Stimulated activated CD8-positive, alpha-beta memory T cell treated with anti-CD3 and anti-CD28 coated beads, Interleukin-7, amount 100 ng/mL, for 4 hours (primary cell): Measurements from ENCODE around the gene IQSEC2.

Source experiments
- DNase-seq, 2 donors: peaks; one replicate each; pipeline ENCODE4 v3.0.0-alpha.2; 2020; ENCODE audit warnings: low read depth in 2 of 2

IQSEC2 gene

DNA sequence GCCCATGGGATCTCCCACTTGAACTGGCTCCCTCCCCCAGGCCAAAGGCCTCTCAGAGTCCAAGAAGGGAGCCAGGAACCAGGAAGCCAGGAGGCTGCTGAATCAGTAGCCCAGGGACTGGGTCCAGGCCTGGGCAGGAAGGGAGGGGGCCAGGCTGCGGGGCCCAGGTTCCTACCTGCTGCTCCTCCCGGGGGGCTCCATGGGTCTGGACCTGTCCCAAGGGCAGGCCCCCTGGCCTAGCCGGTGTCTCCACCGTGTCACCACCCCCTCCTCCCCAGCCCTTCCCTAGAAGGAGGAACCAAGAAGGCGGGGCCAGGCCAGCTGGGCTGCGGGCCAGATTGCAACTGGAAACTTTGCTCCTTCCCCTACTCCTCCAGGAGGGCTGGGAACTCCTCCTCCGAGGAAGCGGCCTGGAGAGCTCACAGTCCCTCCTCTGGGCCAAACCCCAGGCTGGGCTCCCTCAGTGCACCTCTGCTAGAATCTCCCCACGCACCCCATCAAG is at the start of gene IQSEC2:
Gene IQSEC2 (minus strand): TSS at position 264 of the 502 bp plus-strand sequence.
- no peak for DNase-seq

DNA sequence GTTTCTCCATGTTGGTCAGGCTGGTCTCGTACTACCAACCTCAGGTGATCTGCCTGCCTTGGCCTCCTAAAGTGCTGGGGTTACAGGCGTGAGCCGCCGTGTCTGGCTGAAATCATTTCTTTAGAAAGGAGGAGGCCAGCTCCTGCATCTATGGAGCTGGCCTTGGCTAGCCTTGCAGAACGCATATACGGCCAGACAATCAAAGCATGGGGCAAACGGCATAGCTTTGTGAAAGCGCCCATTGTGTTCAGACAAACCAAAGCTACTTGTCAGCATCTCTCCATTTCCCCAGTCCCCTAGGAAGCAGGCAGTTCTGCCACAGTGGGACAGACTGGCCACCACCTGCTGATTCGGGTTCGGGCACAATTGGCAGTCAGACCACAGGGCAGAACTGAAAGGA is 48.9 kb upstream of the IQSEC2 start:
- DNase-seq: no peak

DNA sequence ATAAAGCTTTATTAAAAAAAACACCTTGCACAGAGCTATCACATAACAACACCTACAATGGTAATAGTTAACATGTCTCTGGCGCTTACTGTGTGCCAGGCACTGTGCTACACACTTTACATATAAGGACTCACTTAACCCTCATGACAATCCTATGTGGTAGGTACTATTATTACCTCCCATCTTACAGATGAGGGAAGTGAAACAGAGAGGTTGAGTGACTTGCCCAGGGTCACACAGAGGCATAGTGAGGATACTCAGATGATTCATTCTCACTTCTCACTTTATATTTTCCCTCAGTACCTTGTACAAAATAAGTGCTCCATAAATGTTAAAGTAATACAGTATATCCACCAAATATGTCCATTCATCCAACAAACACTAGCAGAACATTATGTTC is 43.4 kb upstream of the IQSEC2 start:
- no peak for DNase-seq

DNA sequence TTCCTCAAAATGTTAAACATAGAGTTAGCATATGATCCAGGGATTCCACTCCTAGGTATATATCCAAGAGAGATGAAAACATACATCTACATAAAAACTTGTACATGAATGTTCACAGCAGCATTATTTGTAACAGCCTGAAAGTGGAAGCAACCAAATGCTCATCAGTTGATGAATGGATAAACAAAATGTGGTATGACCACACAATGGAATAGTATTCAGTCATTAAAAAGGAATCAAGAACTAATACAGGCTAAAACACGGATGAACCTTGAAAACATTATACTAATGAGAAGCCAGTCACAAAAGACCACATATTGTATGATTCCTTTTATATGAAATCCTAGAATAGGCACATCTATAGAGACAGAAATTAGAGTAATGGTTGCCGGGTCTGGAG is 42.7 kb upstream of the IQSEC2 start:
- no peak for DNase-seq

DNA sequence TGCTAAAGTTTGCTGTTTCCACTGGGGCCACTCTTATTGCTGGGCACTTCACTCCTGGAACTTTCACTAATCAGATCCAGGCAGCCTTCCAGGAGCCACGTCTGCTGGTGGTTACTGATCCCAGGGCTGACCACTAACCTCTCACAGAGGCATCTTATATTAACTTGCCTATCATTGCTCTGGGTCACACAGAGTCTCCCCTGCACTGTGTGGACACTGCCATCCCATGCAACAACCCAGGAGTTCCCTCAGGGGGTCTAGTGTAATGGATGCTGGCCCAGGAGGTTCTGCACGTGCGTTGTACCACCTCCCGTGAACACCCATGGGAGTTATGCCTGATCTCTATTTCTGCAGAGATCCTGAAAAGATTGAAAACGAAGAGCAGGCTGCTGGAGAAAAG is 41.8 kb upstream of the IQSEC2 start:
- no peak for DNase-seq

DNA sequence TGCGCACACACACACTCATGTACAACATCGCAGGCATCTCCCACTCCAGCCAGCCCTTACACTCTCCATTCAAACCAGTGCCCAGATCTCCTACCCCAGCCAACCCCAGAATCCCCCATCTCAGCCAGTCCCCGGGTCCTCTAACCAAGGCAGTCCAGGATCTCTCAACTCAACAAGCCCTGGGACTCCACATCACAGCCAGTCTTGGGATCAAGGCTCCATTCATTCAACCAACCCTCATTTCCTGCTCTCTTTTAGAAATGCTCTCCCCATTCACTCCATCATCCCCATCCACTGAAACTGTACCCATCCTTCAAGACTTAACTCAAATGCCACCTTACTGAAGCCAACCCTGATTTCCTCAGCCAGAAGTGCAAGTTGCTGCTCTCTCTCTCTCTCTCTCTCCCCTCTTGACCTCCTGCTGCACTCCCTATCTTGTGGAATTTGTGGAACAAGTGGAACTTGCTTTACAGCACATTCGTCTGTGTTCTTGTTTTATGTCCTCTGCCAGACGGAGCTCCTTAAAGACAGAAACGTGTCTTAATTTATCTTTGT is 40.6 kb upstream of the IQSEC2 start:
- no peak for DNase-seq

DNA sequence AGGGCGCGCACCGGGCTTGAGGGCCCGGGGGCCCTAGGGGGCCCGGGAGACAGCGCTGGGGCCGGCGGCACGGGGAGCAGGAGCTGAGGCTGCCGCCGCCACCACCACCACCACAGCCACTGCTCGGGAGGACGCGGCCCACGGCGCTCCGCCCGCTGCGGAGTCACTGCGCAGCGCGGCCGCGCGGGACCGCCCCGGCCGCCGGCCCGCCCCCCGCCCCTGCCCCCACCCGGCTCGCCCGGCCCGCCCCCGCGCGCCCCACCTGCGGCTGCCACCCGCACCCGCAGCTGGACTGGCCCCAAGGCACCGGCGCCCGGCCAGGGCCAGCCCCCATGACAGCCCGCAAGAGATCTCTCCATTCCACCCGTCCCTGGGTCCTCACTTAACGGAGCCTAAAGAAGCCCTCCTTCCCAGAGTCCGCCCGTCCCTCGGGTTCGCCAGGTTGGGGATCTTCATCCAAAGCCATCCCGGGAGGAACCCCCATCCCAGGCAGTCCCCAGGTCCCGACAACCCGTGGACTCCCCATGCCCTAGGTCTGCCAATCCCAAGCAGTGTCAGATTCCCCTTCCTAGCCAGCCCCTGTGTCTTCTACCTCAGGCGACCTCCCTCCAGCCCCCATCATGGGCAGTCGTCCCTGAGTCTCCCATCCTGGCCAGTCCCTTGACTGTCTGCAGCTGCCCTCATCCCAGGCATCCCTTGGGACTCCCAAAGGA is 40.0 kb upstream of the IQSEC2 start:
- no peak for DNase-seq

DNA sequence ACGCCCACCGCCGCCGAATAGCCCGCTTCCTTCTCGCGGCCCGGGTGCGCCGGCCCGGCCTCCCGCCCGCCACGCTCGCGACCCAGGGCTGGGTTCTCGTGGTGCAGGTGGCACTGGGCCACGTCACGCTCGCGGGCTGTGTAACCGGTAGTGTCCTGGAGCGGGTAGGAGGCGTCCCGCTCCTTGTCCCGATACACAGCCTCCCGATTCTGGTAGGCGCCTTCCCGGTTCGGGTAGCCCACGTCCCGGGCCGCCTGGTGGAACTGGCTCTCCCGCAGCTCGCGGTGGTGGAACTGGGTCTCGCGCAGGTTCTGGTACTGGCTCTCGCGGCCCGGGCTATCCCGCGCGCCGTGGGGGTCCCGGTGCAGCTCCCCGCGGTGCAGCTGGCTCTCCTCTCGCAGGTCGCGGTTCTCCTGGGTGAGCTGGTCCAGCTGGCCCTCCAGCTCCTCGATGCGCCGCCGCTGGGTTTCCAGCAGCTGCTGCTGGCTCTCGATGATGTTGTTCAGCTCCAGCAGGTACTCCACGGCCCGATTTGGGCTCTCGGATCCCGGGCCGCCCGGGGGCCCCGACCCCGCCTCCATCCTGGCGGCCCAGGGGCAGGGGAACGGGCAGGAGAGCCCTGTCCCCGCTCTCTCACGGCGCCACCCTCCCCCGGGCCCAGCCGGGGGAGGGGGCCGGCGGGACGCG is 39.3 kb upstream of the IQSEC2 start:
- peak in 1 of 2 donors; percentile 2 for DNase-seq

DNA sequence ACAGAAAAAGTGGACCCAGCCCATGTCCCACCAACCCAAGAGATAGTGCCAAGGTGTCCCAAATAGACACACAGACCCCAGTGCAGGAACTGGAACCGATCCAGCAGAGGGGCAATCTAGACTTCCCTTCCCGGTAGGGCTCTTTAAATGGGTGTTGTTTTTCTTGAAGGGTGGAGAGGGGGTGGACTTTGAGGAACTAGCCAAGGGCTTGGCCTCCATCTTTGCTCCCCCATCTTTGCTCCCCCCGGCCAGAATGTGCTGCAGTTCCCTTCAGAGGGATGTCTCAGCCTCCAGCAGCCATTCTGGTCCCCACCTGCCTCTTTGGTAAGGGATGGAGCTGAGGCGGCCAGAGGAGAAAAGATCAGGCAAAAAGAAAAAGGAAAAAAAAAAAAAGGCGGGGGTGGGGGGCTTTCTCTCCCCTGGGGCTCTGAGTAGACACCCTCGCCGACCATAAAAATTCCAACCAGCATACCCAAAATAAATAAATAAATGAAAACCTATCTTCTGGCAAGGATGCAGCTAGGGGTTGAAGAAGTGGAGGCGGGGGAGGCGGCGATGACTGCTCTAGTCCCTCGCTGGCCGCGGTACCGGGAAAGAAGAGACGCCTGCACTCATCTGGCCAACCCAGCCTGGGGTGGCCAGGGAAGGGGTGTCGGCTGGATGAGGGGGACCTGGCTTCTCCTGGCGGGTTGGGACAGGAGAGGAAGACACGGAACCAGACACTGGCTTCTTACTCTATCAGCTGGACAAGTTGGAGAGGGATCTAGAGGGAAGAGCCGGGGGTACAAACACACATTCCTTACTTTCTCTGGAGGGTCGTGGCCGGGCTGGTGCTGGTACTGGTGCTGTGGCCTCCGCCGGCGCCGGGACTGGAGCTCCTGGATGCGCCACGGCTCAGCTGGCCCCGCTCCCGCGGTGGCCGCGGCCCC is 38.5 kb upstream of the IQSEC2 start:
- DNase-seq: no peak

DNA sequence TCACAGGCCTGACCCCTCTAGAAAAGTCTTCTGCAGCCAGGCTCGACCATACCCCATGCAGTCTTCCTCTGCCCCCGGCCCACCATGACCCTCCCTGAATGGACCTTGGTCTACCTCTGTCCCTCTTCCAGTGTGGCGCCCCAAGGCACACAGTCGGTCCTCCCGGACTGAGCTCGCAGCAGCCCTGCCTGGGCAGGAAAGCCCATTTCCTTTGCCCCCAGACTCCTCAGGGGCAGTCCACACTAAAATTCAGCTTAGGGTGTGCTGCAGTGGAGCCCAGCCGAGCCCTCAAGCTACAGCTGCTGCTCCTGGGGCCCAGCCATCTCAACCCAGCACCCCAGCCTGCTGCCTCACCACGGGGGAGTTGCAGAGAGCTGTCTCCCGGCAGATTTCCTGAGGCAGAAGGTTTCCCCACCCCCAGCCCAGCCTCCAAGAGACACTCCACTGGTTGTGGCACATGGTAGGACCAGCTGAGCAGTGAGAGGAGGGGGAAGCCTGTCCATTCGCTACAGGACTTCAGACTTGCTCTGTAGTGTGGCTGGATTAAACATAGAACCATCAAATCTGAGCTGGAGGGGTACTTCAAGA is 37.5 kb upstream of the IQSEC2 start:
- no peak for DNase-seq

DNA sequence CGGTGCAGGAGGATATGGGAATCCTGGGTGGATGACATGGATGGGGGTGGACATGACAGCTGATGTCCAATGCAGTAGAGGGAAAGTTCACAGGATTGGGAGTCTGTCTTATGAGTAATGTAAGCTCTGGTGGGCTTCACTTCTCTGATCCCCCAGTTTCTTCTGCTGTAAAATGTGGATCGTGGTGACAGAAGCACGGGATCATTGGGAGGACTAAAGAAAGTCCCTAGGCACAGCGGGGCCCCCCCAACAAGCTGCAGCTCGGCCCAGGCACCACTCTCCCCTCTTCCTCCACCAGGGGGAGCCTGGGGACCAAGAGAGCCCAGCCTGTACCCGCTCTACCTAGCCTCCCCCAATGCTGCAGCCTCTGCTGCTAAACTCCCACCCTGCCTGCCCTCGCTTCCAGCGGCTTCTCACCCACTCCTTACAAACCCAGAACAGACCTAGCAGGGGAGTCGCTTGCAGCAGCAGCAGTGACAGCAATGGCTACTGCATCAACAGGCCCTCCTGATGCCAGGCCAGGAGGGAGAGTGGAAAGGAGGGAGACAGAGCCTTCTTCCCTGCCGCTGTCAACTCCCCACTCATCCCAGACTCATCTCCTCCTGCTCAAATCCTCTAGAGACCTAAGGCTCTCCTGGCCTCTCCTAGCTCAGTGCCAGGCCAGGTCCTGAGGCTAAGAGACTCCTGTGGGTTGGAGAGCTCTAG is 36.1 kb upstream of the IQSEC2 start:
- DNase-seq: peak; percentile 40 to 56

DNA sequence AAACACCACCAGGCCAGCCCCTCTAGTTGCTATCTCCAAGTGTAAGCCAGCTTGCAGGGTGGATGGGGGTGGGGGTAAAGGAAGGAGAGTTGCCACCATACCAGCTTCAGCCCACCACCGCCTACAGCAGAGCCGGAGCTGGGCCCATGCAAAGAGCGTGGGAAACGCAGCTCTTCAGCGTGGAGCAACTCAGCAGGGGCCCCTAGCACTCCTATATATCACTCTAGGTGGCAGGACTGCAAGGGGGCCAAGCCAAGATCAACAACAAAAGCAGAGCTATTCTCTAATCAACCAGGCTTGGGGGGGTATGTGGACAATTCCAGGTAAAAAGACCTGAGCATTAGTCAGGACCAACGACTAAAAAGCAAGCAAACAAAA is 35.5 kb upstream of the IQSEC2 start:
- no peak for DNase-seq

DNA sequence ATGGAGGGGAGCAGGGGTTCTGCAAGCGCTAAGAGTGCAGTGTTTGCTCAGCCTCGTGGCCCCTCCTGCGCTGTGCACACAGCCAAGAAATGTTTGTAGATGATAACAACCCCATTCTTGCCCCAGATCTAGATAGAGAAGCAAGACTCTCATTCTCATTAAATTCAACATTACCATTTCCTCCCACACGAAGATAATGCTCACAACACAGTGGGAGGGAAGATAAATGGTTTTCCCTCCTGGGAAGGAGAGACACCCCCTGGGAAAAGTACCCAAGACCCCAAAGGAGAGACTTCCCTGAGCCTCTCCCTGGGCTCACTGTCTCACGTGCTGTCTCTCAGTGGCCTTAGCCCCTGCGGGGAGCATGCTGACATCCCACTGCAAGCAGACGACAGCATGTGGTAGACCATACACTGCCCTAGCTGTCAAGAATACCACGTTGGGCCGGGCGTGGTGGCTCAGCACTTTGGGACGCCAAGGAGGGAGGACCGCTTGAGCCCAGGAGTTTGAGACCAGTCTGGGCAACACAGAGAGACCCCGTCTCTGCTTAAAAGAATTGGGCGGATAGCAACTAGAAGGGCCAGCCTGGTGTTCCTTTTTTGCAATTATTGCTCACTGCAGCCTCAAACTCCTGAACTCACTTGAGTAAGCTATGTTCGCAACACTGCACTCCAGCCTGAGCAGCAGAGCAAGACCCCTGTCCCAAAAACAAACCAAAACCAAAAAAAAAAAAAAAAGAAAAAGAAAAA is 34.9 kb upstream of the IQSEC2 start:
- DNase-seq: no peak

DNA sequence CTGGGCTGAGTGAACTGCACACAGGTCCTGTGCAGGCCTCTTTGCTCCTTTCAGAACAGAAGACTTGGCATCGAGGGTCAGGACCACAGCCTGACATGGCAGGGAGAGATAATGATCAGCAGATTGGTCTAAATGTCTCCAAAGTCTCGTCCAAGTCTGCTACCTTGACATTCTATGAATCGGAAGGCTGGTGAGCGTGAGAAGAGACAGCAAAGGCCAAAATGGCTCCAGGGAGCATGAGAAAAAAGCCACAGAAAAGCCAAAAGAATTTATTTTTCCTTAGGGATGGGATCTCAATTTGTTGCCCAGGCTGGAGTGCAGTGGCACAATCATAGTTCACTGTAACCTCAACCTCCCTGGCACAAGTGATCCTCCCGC is 32.3 kb upstream of the IQSEC2 start:
- no peak for DNase-seq

DNA sequence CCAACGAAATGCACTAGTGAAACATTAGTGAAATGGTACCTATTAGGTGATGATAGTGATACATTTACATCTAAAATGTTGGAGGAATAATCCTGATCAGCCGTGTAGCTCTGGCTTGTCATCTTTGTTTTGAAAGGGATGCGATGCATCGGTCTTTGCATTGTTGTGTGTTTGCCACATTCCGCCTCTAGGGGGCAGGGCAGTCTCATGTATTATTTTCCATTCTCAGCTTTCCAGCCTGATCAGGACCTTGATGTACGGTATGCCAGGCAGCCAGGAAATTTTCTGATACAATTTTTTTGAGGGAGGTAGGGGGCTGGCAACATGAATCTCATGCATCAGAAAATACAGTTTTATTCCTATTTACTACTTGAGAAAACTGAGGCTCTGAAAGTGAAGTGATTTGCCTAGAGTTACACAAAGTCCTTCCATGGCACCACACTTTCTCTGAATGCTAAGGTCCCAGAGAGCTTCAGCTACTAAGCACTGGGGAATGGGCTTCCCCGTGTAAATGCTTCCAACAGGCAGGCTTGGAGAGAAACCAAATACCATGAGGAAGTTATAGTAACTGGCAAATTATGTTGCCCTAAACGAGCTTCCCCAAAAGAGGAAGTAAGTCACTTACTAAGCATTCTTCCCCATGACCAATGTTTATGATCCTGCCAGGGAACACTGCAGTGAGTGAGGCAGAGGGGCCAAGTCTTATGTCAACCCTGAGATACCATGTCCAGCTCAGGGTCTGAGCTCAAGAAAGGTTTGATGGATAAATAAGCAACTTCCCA is 31.8 kb upstream of the IQSEC2 start:
- peak; percentile 31 to 34 for DNase-seq

DNA sequence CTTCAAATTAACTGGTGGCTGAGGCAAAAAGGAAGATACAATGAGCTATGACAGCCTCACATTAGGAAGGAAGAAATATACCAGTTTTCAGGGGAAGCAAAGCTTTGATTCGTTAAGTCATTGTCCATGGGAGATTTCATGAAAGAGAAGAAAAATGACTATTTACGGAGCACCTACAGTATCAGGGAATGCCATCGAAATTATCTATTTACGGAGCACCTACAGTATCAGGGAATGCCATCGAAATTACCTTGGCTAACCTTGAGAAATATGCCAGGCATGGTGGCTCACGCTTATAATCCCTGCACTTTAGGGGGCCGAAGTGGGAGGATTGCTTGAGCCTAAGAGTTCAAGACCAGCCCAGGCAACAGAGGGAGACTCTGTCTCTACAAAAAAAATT is 28.5 kb upstream of the IQSEC2 start:
- DNase-seq: no peak

DNA sequence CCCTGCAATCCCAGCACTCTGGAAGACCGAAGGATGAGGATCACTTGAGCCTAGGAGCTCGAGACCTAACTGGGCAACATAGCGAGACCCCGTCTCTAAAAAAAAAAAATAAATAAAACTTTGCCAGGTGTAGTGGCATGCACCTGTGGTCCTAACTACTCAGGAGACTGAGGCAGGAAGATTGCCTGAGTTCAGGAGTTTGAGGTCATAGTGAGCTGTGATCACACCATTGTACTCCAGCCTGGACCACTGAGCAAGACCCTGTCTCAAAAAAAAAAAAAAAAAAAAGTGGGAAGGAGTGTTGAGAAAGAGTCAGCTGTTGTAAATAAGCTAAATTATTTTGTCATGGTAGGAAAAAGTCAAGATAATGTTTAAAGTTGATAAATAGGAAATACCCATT is 27.5 kb upstream of the IQSEC2 start:
- DNase-seq: no peak

DNA sequence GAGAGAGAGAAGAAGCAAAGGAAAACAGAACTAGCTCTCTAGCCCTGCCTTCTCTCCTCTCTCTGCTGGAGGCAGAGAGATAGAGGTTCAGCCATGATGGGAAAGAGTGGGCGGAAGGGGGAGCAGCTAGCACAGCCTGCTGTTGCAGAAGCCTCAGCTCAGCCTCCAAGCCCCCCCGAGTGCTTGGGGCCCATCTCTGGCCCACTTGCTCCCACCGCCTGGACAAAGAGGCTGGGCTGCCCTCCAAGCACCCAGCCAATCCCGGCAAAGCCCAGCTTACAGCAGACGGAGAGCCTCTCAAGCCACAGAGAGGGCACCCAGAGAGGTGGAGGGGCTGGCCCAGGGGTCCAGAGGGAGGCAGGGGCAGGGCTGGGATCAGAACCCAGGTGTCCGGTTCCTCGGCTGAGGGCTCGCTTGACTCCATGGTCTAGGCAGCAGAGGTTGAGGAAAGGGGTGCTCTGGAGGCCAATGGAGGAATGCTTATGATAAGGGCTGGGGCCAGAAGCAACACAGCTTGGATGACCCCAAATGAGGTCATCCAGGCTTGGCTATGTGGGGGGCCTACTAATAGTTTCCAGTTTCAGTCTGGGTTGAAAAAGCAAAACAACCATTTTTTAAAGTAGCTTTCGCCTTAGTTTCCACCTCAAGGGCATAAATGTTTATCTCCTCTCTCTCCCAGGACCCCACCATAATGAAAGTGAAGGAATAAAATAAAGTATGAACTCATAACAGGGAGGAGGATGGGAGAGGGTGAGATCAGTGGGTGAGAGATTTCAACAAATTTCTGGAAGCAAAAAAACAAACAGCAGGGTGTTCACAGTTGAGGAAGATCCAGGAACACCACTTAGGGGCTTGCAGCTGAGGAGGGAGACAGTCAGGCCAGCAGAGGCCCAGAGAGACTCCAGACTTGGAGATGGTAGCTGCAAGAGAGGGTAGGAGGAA is 24.9 kb upstream of the IQSEC2 start:
- DNase-seq: no peak
